ENCODE results near the gene BRSK1.
A peak's percentile ranks its signal among the peaks of the same experiment; 100 is the strongest.

Gene BRSK1

DNA sequence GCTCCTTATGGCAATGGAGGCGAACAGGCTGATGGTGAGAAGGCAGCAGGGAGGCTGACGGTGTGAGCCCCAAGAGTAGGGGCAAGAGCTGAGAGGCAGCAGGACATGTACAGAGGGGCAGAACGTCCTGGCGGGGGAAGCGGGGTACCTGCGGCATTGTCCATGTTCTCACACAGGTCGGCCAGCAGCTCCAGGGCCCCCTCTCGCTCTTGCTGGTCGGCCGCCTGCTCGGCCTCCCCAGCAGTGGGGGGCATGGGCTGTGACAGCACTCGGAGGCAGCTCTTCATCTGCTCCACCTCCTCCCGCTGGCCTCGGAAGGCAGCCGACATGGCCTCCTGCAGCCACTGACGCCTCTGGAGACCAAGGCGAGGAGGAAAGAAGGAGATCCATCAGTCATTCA is 6.3 kb upstream of the BRSK1 start:
- no peak overlapping the region for H3K27ac ChIP-seq
- TF ChIP-seq, protein P1, sequence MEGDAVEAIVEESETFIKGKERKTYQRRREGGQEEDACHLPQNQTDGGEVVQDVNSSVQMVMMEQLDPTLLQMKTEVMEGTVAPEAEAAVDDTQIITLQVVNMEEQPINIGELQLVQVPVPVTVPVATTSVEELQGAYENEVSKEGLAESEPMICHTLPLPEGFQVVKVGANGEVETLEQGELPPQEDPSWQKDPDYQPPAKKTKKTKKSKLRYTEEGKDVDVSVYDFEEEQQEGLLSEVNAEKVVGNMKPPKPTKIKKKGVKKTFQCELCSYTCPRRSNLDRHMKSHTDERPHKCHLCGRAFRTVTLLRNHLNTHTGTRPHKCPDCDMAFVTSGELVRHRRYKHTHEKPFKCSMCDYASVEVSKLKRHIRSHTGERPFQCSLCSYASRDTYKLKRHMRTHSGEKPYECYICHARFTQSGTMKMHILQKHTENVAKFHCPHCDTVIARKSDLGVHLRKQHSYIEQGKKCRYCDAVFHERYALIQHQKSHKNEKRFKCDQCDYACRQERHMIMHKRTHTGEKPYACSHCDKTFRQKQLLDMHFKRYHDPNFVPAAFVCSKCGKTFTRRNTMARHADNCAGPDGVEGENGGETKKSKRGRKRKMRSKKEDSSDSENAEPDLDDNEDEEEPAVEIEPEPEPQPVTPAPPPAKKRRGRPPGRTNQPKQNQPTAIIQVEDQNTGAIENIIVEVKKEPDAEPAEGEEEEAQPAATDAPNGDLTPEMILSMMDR (conservative IDR thresholded peaks at IDR 0.05), result no peak
- TF ChIP-seq ZFX (IDR thresholded peaks at IDR 0.05), result no peak

DNA sequence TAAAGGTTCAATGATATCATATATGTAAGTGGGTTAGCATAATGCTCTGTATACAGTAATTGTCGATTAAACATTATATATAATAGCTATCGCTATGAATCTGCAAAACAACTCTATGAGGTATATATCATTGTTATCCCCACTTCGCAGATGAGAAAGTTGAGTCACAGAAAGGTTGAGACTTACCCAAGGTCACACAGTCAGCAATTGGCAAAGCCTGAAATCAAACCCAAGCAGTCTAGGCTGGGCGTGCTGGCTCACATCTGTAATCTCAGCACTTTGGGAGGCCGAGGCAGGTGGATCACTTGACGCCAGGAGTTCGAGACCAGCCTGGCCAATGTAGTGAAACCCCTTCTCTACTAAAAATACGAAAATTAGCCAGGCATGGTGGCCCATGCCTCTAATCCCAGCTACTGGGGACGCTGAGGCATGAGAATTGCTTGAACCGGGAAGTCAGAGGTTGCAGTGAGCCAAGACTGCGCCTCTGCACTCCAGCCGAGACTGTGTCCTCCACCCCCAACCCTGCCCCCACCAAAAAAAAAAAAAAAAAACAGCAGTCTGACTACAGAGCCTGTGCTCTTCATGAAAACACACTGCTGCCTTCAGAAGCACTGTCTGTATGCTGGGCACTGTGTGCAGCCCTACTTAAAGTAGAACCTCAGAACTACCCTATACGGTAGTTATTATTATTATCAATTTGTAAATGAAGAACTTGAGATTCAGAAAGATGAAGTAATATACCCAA is 5.2 kb upstream of the BRSK1 start:
- no peak for TF ChIP-seq ZFX (IDR thresholded peaks at IDR 0.05)
- TF ChIP-seq, protein P1 (conservative IDR thresholded peaks at IDR 0.05), result no peak
- peak overlapping the region; percentile 68; the same call in 1 of the 2 replicates for H3K27ac ChIP-seq

DNA sequence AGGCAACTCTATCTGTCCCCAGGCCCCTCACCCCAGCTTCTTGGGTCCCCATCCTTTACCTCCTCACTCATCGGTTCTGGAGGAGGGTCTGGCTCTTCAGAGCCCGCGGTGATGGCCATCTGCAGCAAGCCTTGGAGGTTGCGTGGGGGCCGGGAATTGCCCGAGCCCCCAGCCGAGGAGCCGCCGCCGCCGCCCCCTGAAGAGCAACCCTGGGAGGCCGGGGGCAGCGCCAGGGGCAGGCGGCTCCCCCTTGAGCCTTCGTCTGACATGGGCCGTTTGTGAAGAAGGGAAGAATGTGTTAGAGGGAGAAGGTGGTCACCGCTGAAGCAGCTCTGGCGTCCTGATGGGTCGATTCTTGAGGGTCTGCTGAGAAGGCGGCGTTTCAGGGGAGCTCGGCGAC is 4.5 kb upstream of the BRSK1 start:
- TF ChIP-seq ZFX (IDR thresholded peaks at IDR 0.05), result no peak
- TF ChIP-seq, protein P1 (conservative IDR thresholded peaks at IDR 0.05), result no peak
- peak overlapping the region; percentile 68 for H3K27ac ChIP-seq

DNA sequence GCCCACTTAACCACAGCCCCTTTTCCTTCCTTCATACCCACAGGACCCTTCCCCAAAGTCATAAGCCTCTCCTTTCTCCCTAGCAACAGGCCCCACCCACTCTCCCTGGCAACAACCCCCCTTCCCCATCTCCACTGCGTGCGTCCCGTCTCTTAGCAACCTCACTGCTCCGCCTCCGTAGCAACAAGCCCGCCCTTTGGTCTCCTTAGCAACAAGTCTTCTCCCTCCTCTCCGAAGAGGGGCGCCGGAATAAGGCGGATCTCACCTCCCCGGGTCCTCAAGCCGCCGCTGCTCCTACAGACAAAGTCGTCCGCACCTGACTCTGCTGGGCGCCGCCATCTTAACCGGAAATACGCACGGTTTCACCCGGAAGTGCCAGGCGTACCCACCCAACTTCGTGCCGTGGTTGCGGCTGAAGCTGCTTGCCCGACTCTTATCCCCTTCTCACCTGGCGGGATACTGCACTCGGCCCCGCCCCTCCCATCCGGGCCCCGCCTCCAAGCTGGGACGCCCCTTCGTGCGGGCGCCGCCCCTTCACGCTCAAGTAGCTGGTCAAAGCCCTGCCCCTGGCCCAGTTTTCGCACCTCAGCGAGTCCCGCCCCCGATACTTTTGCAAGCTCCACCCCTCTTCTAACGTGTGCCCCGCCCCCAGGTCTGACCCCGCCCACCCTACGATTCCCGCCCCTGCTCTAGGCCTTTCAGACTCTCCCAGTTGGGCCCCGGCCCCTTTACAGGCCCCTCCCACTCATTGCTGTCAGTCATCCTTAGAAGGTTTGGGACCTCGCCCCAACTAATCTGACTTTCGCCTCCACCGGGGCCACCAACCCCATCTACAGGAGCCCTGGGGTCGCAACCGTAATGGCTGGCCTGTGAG is 3.8 kb upstream of the BRSK1 start, which contains the start of gene HSPBP1:
TSS of gene HSPBP1 (minus strand) at position 341 of the 874 bp plus-strand sequence. CDS start 502 bp downstream, outside the sequence.
- H3K27ac ChIP-seq, result peak within 1 kb of the TSS; percentile 68
- no peak for TF ChIP-seq ZFX (IDR thresholded peaks at IDR 0.05)
- TF ChIP-seq, protein P1 (conservative IDR thresholded peaks at IDR 0.05), result no peak

DNA sequence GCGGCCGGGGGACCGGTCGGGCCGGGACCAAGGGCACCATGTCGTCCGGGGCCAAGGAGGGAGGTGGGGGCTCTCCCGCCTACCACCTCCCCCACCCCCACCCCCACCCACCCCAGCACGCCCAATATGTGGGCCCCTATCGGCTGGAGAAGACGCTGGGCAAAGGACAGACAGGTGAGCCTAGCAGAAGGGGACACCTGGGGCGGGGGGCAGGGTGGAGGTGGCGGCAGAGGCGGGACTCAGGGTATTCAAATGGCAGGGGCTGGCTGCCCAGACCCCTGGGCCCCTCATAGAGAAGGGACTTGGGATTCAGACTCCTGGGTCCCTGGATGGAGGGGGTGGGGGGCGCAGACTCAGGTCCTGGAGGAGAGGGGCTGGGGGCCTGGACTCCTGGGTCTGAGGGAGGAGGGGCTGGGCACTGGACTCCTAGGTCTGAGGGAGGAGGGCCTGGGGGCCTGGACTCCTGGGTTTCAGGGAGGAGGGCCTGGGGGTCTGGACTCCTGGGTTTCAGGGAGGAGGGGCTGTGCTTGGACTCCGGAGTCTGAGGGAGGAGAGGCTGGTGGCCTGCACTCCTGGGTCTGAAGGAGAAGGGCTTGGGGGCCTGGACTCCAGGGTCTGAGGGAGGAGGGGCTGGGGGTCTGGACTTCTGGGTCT is 735 bp downstream of the BRSK1 start:
- no peak overlapping the region for H3K27ac ChIP-seq

DNA sequence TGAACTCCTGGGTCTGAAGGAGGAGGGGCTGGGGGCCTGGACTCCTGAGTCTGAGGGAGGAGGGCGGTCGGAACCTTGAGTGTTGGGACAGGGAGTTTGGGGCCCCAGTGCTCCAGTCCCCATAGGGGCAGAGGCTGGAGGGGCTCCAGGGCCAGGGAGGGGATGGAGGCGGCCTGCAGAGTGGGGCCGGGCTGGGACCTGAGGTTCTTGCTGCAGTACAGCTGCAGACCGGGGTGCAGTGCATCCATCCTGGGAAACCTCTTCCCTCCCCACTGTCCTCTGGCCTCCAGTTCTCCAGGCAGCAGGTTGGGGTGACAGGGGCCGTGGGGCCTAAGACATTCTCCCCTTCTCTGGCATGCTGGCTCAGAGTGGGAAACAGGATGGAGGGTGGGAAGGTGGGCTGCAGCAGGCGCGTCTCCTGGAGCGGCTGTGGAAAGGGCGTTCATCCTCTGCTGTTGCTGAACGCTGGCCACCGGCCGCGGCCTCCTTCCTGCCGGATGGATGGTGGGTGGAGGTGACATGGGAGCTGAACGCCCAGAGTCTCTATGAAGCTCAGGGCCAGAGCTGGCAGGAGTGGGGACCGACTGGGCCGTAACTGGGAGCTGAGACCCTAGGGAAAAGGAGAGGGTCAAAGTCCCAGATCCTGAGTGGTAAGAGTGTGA is 1.6 kb downstream of the BRSK1 start:
- H3K27ac ChIP-seq, result no peak overlapping the region
- no peak for TF ChIP-seq ZFX (IDR thresholded peaks at IDR 0.05)
- TF ChIP-seq, protein P1 (conservative IDR thresholded peaks at IDR 0.05), result no peak

More for the DNA sequence above, 735 bp downstream of the BRSK1 start:
- TF ChIP-seq, protein P1 (conservative IDR thresholded peaks at IDR 0.05), result no peak
- TF ChIP-seq ZFX (IDR thresholded peaks at IDR 0.05), result no peak

Measured in C4-2B (cell line).